Panc1 (cell line): Measurements from ENCODE around the gene LATS2. TPM values are rescaled to one million over a fixed set of nuclear protein-coding genes. Genes with fewer than 3 reads are reported as not detected.

Experiments
- ATAC-seq: fragments of 200-7000 bp; cut with Tn5 transposase; 2 replicates; pipeline ENCODE4 v1.9.1; 2020; ENCODE audit warnings: mild to moderate bottlenecking, moderate library complexity
- BruUV-seq: library from RNA; stranded (reverse); fragments of 400-500 nt; replicated peaks from 2 replicates; lab custom pipeline; 2021; lab: Mats Ljungman, UMichigan
- CTCF ChIA-PET: fragments of 300-600 bp; sonication (Branson Sonifier 250); formaldehyde crosslinking; loops from one replicate; lab custom pipeline; 2022; ENCODE audit warnings: antibody characterized with exemption; lab: Charles Lee
- POLR2A ChIA-PET: fragments of 300-600 bp; sonication (Branson Sonifier 250); formaldehyde crosslinking; loops from one replicate; lab custom pipeline; 2022; ENCODE audit warnings: antibody characterized with exemption; lab: Charles Lee
- DNase-seq: peaks from one replicate; pipeline ENCODE4 v3.0.0-alpha.2; 2010; ENCODE audit warnings: low read depth, low spot score
- H3K27ac ChIP-seq: 2 replicates; pipeline ENCODE4 v1.5.1; 2011; ENCODE audit warnings: mild to moderate bottlenecking, low read length, inconsistent platforms
- H3K27me3 ChIP-seq: fragments of 200-500 bp; sonication (Bioruptor generic); 2 replicates; pipeline ENCODE4 v1.6.0; 2014; ENCODE audit warnings: low read length, inconsistent platforms; ENCODE audit not compliant: control insufficient read depth, insufficient read depth
- H3K36me3 ChIP-seq: fragments of 200-500 bp; sonication (Bioruptor generic); 2 replicates; pipeline ENCODE4 v1.5.1; 2014; ENCODE audit warnings: inconsistent platforms, mild to moderate bottlenecking, low read length, moderate library complexity; ENCODE audit not compliant: control insufficient read depth, insufficient read depth
- H3K4me1 ChIP-seq: 2 replicates; pipeline ENCODE4 v1.5.1; 2011; ENCODE audit warnings: inconsistent platforms, mild to moderate bottlenecking, low read length, moderate library complexity; ENCODE audit not compliant: control insufficient read depth, insufficient read depth
- H3K4me3 ChIP-seq, 2 experiments: 2 replicates each; pipeline ENCODE4 v1.5.1; 2011 to 2012; ENCODE audit warnings: low read depth in 2 of 2, low read length in 2 of 2, mild to moderate bottlenecking in 2 of 2, inconsistent platforms in 1 of 2, moderate library complexity in 1 of 2
- H3K9me3 ChIP-seq: fragments of 200-500 bp; sonication (Bioruptor generic); 2 replicates; pipeline ENCODE4 v1.5.1; 2014; ENCODE audit warnings: low read depth, mild to moderate bottlenecking, inconsistent platforms, low read length, moderate library complexity; ENCODE audit not compliant: control insufficient read depth, insufficient read depth
- POLR2AphosphoS5 ChIP-seq: IDR thresholded peaks from 2 replicates; pipeline ENCODE4 v1.6.1; 2012; ENCODE audit warnings: mild to moderate bottlenecking, low read depth, low read length, moderate library complexity
- SIN3A ChIP-seq: IDR thresholded peaks from 2 replicates; pipeline ENCODE4 v1.6.1; 2012; ENCODE audit warnings: low read depth, mild to moderate bottlenecking, low read length, moderate library complexity, borderline replicate concordance; ENCODE audit not compliant: insufficient read depth
- TCF7L2 ChIP-seq: IDR thresholded peaks from 2 replicates; pipeline ENCODE4 v1.6.1; 2011; ENCODE audit warnings: mild to moderate bottlenecking, low read depth, low read length, inconsistent platforms
- in situ Hi-C: cut with HindIII; loops from 2 replicates; pipeline ENCODE4 v1.10.0; 2016; ENCODE audit warnings: low sequenced_read_pairs, low pct_unique_long_range_greater_than_20kb
- intact Hi-C: fragments of 100-400 bp; cut with micrococcal nuclease; formaldehyde crosslinking; loops from one replicate; pipeline ENCODE4 v1.10.0; 2022; ENCODE audit not compliant: unreplicated experiment
- total RNA-seq: library from RNA; stranded (reverse); gene quantifications from one replicate; pipeline ENCODE4 v1.2.1, GENCODE V29; 2021; ENCODE audit not compliant: unreplicated experiment
- TF ChIP-seq, protein P1 (sequence below), 2 experiments: IDR thresholded peaks; 2 replicates each; pipeline ENCODE4 v1.6.1; 2011 to 2012; ENCODE audit warnings: low read depth in 2 of 2, control low read depth in 1 of 2, low read length in 1 of 2, mild to moderate bottlenecking in 1 of 2, moderate library complexity in 1 of 2; ENCODE audit not compliant: insufficient read depth in 1 of 2
- TF ChIP-seq, protein P2 (sequence below): fragments of 450-650 bp; IDR thresholded peaks from 2 replicates; pipeline ENCODE4 v1.5.1; 2017; ENCODE audit warnings: mild to moderate bottlenecking

Gene LATS2
- total RNA-seq, 1 experiment from 2014 or later: 24.5 TPM

DNA sequence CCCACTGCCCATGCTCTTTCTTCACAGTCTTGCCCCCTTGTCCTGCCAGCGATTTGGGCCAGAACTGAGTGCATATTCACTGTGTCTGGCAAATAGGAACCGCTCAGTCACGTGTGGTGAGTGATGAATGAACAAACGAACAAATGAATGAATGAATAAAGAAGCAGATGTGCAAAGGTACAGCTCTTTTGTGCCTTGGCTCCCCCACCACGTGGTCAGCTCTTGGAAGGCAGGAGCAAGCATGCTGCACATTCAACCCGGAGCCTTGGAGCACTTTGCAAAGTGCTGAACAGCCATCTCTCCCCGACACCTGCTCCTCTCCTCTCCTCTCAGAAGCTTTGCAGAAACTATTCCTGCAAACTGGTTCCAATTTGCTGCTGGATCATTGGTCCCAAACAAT, 52.4 kb downstream of the LATS2 start:
- ChIA-PET CTCF (no interaction called here), POLR2A (no interaction called here)
- TF ChIP-seq, protein P1, sequence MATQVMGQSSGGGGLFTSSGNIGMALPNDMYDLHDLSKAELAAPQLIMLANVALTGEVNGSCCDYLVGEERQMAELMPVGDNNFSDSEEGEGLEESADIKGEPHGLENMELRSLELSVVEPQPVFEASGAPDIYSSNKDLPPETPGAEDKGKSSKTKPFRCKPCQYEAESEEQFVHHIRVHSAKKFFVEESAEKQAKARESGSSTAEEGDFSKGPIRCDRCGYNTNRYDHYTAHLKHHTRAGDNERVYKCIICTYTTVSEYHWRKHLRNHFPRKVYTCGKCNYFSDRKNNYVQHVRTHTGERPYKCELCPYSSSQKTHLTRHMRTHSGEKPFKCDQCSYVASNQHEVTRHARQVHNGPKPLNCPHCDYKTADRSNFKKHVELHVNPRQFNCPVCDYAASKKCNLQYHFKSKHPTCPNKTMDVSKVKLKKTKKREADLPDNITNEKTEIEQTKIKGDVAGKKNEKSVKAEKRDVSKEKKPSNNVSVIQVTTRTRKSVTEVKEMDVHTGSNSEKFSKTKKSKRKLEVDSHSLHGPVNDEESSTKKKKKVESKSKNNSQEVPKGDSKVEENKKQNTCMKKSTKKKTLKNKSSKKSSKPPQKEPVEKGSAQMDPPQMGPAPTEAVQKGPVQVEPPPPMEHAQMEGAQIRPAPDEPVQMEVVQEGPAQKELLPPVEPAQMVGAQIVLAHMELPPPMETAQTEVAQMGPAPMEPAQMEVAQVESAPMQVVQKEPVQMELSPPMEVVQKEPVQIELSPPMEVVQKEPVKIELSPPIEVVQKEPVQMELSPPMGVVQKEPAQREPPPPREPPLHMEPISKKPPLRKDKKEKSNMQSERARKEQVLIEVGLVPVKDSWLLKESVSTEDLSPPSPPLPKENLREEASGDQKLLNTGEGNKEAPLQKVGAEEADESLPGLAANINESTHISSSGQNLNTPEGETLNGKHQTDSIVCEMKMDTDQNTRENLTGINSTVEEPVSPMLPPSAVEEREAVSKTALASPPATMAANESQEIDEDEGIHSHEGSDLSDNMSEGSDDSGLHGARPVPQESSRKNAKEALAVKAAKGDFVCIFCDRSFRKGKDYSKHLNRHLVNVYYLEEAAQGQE (IDR thresholded peaks at IDR 0.05; ENCODE audit: insufficient read depth in 1 of 2, low read depth in 2 of 2, low read length in 1 of 2): no peak
- TF ChIP-seq TCF7L2 (no peak), POLR2AphosphoS5 (no peak), SIN3A (no peak)
- TF ChIP-seq, protein P2, sequence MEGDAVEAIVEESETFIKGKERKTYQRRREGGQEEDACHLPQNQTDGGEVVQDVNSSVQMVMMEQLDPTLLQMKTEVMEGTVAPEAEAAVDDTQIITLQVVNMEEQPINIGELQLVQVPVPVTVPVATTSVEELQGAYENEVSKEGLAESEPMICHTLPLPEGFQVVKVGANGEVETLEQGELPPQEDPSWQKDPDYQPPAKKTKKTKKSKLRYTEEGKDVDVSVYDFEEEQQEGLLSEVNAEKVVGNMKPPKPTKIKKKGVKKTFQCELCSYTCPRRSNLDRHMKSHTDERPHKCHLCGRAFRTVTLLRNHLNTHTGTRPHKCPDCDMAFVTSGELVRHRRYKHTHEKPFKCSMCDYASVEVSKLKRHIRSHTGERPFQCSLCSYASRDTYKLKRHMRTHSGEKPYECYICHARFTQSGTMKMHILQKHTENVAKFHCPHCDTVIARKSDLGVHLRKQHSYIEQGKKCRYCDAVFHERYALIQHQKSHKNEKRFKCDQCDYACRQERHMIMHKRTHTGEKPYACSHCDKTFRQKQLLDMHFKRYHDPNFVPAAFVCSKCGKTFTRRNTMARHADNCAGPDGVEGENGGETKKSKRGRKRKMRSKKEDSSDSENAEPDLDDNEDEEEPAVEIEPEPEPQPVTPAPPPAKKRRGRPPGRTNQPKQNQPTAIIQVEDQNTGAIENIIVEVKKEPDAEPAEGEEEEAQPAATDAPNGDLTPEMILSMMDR: no peak
- no peak overlapping the region for H3K4me3 ChIP-seq
- peaks cover 11% of the 10 kb centered on the region for H3K4me1 ChIP-seq
- no peak for ATAC-seq
- in situ Hi-C loops: no loop called here
- no peaks in the 10 kb centered on the region for H3K9me3 ChIP-seq
- H3K27me3 ChIP-seq: no peaks in the 10 kb centered on the region
- no TSS peak for BruUV-seq
- DNase-seq: no peak
- H3K36me3 ChIP-seq: no peaks in the 10 kb centered on the region
- intact Hi-C loops: no loop called here
- no peak overlapping the region for H3K27ac ChIP-seq

- H3K9me3 ChIP-seq: no peaks in the 10 kb centered on the region
- H3K27me3 ChIP-seq: no peaks in the 10 kb centered on the region
- POLR2A ChIA-PET: no interaction called here
- no peaks in the 10 kb centered on the region for H3K36me3 ChIP-seq
- ATAC-seq (no peak), DNase-seq (no peak)
- peaks cover 10% of the 10 kb centered on the region for H3K4me1 ChIP-seq
- in situ Hi-C loops: no loop called here
- TF ChIP-seq POLR2AphosphoS5 (no peak), SIN3A (no peak), TCF7L2 (no peak)
- TF ChIP-seq, protein P2: no peak
- TF ChIP-seq, protein P1 (IDR thresholded peaks at IDR 0.05; ENCODE audit: insufficient read depth in 1 of 2, low read depth in 2 of 2, low read length in 1 of 2): no peak
- no TSS peak for BruUV-seq
- intact Hi-C loops: no loop called here
- CTCF ChIA-PET: no interaction called here
- no peak overlapping the region for H3K4me3 ChIP-seq
- H3K27ac ChIP-seq: no peak overlapping the region
Observed at GRCh38 chr13:21008026-21008425, 53.4 kb downstream of the LATS2 start.
